Stimulated activated CD4-positive, alpha-beta T cell treated with anti-CD3 and anti-CD28 coated beads, Interleukin-1b, Interleukin-23, amount 100 ng/mL, for 4 hours (primary cell): ENCODE data around the gene FAM221A.
"Not testable (repeated sequence)": the region's sequence is repeated elsewhere in the genome, so short reads cannot be mapped to it uniquely, and the experiment has no call there.

Source experiments
- DNase-seq, 2 donors: peaks; one replicate each; pipeline ENCODE4 v3.0.0-alpha.2; 2020; ENCODE audit warnings: low read depth in 2 of 2

FAM221A gene

DNA sequence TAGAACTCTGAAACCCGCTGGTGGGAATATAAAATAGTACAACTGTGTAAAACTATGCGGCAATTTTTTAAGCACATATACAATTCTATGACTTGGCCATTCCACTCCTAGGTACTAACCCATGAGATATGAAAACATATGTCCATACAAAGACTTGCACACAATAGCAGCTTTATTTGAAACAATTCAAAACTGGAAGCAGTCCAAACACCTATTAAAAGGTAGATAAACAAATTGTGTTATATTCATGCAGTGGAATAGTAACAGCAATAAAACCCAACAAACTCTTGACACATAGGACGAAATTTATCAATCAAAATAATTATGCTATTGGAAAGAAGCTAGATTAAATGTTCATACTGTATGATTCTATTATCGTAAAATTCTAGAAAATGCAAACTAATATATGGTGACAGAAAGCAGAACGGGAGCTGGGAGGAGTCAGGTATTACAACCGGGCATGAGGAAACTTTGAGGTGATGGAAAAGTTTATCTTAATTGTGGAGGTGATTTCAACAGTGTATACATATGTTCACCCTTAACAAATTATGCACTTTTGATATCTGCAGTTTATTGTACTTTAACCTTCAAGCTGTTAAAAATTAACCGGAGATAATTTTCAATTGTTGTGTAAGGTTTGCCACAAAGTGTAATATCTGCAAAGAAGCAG lies 29.2 kb downstream of the FAM221A start:
- no peak for DNase-seq

DNA sequence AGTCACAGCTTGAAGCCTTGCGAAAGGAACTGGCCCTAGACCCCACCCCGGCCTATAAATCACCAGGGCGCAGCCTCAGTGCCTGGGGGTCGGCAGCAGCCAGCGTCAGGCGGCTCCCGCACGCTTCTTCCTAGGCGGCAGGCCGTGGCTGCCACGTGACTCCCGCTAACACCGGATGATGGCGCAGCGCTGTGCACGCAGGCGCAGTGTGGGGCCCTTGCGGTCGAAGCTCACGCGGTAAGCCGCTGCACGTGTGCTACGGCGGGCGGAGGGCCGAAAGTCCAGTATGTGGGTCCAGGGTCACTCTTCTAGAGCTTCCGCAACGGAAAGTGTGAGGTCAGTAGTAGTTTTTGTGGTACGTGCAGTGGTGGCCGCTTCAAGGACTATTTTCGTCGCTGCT lies 30.0 kb downstream of the FAM221A start, which contains the start of gene STK31:
Gene STK31 (plus strand): TSS at position 220 of the 400 bp plus-strand sequence. CDS start 67 bp downstream, at position 287.
- no peak for DNase-seq

DNA sequence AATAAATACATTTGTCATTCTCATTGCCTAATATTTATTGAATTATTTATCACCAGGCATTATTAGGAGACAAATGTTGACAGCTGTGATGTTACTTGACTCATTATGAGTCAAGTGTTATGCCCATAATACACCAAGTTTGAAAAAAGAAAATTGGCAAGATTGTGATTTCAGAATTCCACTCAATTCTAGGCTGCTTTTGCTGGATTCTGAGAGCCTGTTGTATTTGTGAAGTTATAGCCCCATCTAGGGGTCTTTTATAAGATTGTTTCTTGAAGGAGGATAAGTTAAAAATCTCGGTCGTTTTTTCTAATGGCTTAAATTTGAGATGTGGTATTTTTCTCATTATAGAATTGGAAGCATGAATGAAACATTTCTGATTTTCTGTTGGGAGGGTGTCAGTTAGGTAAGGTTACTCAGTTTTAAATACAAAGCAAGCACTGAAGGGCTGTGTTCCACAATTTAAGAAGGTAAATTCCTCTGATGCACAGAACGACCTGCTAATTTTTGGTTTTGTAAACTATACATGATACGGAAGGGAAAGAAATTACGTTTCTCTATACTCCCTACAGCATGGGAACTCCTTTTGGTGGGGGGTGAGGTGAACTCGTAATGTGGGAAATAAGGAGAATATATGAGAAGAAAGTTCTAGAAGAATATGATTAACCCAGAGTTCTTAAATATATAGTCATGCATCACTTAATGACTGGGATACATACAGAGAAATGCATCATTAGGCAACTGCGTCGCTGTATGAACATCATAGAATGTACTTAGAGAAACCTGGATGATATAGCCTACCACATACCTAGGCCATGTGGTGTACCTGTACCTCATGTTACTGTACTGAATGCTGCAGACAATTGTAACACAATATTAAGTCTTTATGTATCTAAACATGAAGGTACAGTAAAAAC lies 32.6 kb downstream of the FAM221A start:
- no peak for DNase-seq

DNA sequence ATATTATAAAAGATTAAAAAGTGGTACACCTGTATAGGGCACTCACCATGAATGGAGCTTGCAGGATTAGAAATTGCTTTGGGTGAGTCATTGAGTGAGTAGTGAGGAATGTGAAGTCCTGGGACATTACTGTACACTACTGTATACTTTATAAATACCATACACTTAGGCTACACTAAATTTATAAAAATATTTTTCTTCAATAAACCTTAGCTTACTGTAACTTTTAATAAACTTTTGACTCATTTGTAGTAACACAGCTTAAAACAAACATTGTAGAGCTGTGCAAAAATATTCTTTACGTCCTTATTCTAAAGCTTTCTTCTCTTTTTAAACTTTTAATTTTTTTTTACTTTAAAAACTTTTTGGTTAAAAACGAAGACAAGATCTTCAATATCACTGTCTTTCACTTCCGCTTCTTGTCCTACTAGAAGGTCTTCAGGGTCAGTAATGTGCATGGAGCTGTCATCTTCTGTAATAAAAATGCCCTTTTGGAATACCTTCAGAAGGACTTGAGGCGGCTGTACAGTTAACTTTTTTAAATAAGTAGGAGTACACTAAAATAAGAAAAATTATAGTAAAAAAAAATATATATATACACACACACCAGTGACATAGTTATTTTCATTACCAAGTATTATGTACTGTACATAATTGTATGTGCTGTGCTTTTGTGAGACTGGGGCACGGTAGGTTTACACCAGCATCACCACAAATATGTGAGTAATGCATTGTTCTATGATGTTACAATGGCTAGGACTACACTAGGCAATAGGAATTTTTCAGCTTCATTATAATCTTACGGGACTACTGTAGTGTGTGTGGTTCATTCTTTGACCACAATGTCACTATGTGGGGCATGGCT lies 33.5 kb downstream of the FAM221A start:
- DNase-seq, result no peak

DNA sequence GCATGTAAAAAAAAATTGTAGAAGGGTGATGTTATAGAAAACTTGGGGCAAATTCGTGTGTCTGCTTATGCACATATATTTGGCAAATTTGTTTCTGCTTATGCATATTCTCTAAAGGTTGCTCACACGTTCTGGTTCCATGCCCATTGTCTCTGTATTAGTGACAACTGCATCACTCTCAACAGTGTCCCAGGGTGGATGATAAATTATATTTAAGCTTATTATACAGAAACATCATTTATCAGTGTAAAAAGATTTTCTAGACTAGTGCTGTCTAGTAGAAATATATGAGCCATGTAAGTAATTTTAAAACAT lies 34.1 kb downstream of the FAM221A start:
- DNase-seq, result no peak

DNA sequence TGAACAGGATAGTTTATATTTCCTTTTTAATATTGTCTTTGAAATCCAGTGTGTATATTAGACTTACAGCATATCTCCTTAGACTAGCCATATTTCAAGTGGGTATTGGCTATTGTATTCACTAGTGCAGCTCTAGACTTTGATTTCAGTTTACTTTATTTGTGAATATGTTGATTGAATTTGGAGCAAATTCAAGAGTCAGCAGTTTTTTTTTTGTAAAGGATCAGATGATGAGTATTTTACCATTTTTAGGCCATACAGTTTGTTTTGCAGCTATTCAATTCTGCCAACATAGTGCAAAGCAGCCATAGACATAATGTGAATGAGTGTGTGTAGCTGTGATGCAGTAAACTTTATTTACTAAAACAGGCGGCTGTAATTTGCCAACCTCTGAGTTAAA lies 34.6 kb downstream of the FAM221A start:
- DNase-seq, result no peak

DNA sequence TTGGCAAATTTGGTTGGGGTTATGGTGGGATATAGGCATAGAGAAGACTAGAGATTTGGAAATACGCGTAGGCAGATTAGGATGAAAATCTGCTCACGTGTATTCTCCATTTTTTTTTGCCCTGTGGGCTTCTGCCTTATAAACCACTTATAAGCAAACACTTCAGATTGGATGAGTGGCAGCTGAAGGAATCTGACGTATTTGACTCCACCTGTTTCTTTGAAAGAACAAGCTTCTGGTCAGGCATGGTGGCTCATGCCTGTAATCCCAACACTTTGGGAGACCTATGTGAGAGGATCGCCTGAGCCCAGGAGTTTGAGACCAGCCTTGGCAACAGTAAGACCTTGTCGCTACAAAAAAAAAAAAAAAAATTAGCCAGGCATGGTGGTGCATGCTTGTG lies 35.1 kb downstream of the FAM221A start:
- DNase-seq, result no peak

DNA sequence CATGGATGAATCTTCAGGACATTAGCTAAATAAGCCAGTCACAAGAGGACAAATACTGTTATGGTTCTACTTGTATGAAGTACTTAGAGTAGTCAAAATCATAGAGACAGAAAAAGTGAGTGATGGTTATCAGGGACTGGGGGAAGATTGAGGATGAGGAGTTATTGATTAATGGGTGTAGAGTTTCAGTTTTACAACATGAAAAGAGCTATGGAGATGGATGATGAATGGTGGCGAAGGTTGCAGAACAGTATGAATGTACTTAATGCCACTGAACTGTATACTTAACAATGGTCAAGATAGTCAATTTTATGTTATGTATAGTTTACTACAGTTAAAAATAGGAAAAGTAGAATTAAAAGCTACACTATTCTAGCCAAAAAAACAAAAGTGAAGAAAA lies 37.8 kb downstream of the FAM221A start:
- DNase-seq, result no peak

DNA sequence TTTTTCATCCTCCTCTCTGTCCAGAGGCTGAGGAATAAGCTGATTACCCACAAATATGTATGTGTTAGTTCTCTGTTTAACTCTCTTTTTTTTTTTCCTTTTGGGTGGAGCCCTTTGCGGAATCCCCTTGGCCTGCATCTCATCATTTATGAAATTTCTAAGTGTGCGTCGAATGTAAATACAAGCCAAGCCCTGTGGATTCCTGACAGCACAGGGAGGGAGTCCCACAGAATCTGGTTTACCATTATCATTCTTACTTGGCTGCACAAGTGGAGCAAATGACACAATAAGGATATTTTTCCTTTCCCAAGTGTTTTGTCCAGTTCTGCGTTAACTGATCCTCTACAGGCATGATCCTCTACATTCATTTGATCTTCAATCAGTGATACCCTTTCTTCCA lies 41.5 kb downstream of the FAM221A start:
- DNase-seq, result no peak

DNA sequence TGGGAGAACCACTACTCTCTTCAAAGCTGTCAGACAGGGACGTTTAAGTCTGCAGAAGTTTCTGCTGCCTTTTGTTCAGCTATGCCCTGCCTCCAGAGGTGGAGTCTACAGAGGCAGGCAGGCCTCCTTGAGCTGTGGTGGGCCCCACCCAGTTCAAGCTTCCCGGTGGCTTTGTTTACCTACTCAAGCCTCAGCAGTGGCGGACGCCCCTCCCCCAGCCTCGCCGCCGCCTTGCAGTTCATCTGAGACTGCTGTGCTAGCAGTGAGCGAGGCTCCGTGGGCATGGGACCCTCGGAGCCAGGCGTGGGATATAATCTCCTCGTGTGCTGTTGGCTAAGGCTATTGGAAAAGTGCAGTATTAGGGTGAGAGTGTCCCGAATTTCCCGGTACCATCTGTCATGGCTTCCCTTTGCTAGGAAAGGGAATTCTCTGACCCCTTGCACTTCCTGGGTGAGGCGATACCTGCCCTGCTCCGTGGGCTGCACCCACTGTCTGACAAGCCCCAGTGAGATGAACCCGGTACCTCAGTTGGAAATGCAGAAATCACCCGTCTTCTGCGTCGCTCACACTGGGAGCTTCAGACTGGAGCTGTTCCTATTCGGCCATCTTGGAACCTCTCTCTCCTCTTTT lies 42.7 kb downstream of the FAM221A start:
- not testable (repeated sequence) for DNase-seq

DNA sequence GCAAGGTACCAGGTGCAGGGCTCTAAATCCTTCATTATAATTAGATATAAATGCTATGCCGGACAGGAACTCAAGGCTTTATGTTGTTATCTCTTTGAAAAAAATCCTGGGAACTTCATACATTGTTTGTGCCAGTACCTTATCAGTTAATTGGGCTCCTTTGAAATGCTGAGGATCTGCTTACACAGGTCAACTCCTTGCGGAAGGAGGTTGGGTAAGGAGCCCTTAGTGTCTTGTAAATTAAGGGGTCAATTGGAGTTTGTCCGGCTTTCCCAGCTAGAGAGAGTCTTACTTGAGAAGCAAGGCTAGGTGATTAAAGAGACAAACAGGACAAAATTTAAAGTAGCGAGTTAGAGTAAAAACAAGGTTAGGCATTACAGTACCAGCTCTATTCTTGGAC lies 44.1 kb downstream of the FAM221A start:
- not testable (repeated sequence) for DNase-seq

DNA sequence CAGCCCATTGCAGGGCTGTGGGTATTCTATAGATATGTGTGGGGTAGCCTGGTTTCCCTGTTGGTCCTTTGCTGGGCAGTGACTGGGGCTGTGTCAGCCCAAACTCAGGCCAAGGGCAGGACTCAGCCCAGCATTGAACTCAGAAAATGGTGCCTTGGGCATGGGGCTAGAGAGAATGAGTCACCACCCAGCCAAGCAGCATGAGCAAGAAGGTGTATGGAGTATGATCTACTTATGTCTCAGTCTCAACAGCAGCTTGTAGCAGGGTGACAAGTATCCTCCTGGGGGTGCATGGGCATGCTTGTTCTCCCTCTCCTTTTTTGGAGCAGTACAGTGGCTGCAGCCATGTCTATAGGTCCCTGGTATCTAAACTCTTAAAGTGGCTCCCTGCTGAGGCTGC lies 62.1 kb downstream of the FAM221A start:
- DNase-seq, result no peak

DNA sequence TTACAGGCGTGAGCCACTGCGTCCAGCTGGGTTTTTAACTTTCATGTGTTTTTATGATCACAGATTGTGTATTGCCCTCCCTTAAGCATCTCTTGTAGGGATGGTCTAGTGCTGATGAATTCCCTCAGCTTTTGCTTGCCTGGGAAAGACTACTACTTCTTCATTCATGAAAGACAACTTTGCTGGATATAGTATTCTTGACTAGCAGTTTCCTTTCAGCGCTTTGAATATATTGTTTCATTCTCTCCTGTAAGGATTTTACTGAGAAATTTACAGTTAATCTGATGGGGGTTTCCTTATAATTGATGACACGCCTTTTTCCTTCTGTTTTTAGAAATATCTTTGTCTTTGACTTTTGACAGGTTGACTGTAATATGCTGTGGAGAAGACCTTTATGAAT lies 63.2 kb downstream of the FAM221A start:
- DNase-seq, result no peak

DNA sequence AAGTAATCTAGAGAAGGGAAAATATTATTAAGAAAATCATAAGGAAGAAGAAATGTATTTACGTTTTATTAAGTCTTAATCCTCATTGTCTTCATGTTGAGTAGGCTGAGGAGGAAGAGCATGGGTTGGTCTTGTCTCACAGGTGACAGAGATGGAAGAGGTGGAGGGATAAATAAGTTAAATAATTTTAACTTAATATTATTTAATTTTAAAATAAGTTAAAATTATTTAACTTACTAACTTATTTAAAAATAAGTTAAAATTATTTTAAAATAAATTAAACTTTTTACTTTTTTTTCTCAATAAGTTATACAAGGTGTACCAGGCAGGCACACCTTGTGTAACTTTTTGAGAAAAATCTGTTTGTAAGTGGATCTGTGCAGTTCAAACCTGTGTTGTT lies 66.6 kb downstream of the FAM221A start:
- DNase-seq, result no peak

DNA sequence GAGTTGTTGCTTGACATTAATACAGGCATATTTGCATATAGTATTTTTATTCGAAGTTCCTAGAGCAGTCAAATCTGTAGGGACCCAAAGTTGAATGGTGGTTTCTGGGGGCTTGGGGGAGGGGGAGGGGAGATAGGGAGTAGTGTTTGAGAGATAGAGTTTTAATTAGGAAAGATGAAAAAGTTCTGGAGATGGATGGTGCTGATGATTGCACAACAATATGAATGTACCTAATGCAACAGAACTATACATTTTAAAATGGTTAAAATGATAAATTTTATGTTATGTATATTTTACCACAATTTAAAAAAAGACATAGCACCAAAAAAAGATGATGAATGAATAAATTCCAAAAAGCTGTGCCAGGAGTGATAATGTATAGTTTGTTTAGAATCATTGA lies 71.9 kb downstream of the FAM221A start:
- no peak for DNase-seq
